Measurements from ENCODE around the gene ATP6V1F. TPM values are rescaled to one million over a fixed set of nuclear protein-coding genes. Genes with fewer than 3 reads are reported as not detected.

Gene ATP6V1F
- total RNA-seq = 100 to 1,000 TPM; 125 to 127 TPM

- H3K4me3 Mint-ChIP-seq = peak within 1 kb of the TSS; percentile 99
- H3K9me3 Mint-ChIP-seq = no peaks in the 10 kb centered on the region
- peaks cover 16% of the 10 kb centered on the region for H3K4me1 Mint-ChIP-seq
- peak; percentile 98 for DNase-seq
- peak within 1 kb of the TSS; percentile 95 for H3K27ac Mint-ChIP-seq
- peaks cover 4% of the 10 kb centered on the region for H3K36me3 Mint-ChIP-seq
- no peaks in the 10 kb centered on the region for H3K27me3 Mint-ChIP-seq
Measured at GRCh38 chr7:128862571-128863432, at the start of gene ATP6V1F. ATP6V1F (plus strand) TSS chr7:128862856; CDS start chr7:128862905, 49 bp downstream.

DNA sequence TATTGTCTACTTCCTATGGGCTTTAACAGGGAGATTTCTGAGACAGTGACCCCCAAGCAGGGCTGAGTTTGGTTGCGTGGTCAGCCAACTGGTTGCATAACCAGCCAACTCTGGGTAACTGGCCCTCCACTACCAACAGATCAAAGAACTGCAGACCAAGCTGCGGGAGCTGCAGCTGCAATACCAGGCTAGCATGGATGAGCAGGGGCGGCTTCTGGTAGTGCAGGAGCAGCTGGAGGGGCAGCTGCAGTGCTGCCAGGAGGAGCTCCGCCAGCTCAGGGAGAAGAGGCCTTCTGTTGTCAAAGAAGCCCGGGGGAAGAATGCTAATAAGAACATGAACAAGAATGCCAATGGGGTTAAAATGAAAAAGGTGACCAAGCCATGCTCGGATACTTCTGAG is 48.2 kb upstream of the ATP6V1F start:
- Mint-ChIP-seq H3K4me1 (peaks cover 2% of the 10 kb centered on the region), H3K27me3 (no peaks in the 10 kb centered on the region), H3K9me3 (no peaks in the 10 kb centered on the region), H3K27ac (no peak overlapping the region), H3K4me3 (no peak overlapping the region), H3K36me3 (no peaks in the 10 kb centered on the region)
- no peak for DNase-seq

- no peak overlapping the region for H3K4me3 Mint-ChIP-seq
- no peaks in the 10 kb centered on the region for H3K36me3 Mint-ChIP-seq
- H3K4me1 Mint-ChIP-seq = peaks cover 8% of the 10 kb centered on the region
- no peak for DNase-seq
- no peaks in the 10 kb centered on the region for H3K27me3 Mint-ChIP-seq
- no peak overlapping the region for H3K27ac Mint-ChIP-seq
- no peaks in the 10 kb centered on the region for H3K9me3 Mint-ChIP-seq
Measured at GRCh38 chr7:128815289-128815942, 47.2 kb upstream of the ATP6V1F start.

DNA sequence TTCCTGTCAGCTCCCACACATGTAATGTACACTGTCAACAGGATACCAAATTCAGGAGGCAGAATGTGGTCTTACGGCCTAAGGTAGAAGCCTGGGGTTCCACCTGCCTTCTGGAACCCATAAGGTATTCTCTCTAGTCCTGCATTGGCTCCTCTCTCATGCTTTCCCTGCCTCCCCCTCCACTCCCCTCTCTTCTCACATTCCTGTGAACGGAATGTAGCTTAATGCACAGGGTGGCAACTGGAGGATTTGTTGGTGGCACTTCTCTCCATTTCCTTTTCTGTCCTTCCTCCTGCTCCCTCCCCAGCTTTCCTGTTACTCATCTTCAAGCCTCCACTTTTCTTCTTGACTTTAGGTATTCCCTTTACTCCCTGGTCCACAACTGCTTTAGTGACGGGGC is 44.0 kb upstream of the ATP6V1F start:
- no peak for DNase-seq
- no peaks in the 10 kb centered on the region for H3K36me3 Mint-ChIP-seq
- no peak overlapping the region for H3K4me3 Mint-ChIP-seq
- H3K4me1 Mint-ChIP-seq = peaks cover 8% of the 10 kb centered on the region
- no peak overlapping the region for H3K27ac Mint-ChIP-seq
- no peaks in the 10 kb centered on the region for H3K9me3 Mint-ChIP-seq
- H3K27me3 Mint-ChIP-seq = no peaks in the 10 kb centered on the region

GRCh38 chr7:128821724-128822123 is 40.9 kb upstream of the ATP6V1F start:
- DNase-seq = no peak
- Mint-ChIP-seq H3K4me3 (no peak overlapping the region), H3K27ac (no peak overlapping the region), H3K36me3 (no peaks in the 10 kb centered on the region), H3K9me3 (no peaks in the 10 kb centered on the region), H3K27me3 (peaks cover 11% of the 10 kb centered on the region), H3K4me1 (peaks cover 8% of the 10 kb centered on the region)

- Mint-ChIP-seq H3K4me1 (peaks cover 9% of the 10 kb centered on the region), H3K4me3 (no peak overlapping the region), H3K27me3 (peaks cover 49% of the 10 kb centered on the region), H3K27ac (no peak overlapping the region), H3K9me3 (no peaks in the 10 kb centered on the region), H3K36me3 (no peaks in the 10 kb centered on the region)
- DNase-seq = no peak
Measured at GRCh38 chr7:128826512-128826911, 36.1 kb upstream of the ATP6V1F start.

DNA sequence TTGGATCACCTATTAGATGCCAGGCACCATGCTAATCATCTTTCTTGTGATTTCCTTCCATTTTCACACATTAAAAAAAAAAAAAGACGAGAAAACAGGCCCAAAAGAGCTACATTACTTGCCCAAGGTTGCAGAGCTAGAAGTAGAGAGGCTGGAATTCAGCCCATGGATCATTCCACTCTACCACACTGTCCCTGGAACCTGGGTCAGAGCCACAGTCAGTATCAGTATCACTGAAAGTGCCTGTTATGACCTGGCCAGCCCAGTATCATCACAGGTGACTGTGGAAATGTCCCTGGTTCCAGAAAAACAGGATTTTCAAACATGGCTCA is 35.8 kb upstream of the ATP6V1F start:
- peaks cover 52% of the 10 kb centered on the region for H3K27me3 Mint-ChIP-seq
- H3K36me3 Mint-ChIP-seq = no peaks in the 10 kb centered on the region
- no peaks in the 10 kb centered on the region for H3K9me3 Mint-ChIP-seq
- no peak overlapping the region for H3K27ac Mint-ChIP-seq
- peaks cover 12% of the 10 kb centered on the region for H3K4me1 Mint-ChIP-seq
- DNase-seq = no peak
- H3K4me3 Mint-ChIP-seq = no peak overlapping the region

GRCh38 chr7:128827248-128827958 is 35.3 kb upstream of the ATP6V1F start:
- peaks cover 52% of the 10 kb centered on the region for H3K27me3 Mint-ChIP-seq
- no peak overlapping the region for H3K27ac Mint-ChIP-seq
- H3K4me1 Mint-ChIP-seq = peaks cover 12% of the 10 kb centered on the region
- no peaks in the 10 kb centered on the region for H3K9me3 Mint-ChIP-seq
- H3K4me3 Mint-ChIP-seq = no peak overlapping the region
- DNase-seq = no peak
- no peaks in the 10 kb centered on the region for H3K36me3 Mint-ChIP-seq

- Mint-ChIP-seq H3K27me3 (peaks cover 52% of the 10 kb centered on the region), H3K4me3 (no peak overlapping the region), H3K27ac (no peak overlapping the region), H3K9me3 (no peaks in the 10 kb centered on the region), H3K36me3 (no peaks in the 10 kb centered on the region), H3K4me1 (peaks cover 12% of the 10 kb centered on the region)
- DNase-seq = no peak
Measured at GRCh38 chr7:128827971-128828711, 34.5 kb upstream of the ATP6V1F start.

GRCh38 chr7:128829391-128830166 is 33.1 kb upstream of the ATP6V1F start:
- Mint-ChIP-seq H3K36me3 (no peaks in the 10 kb centered on the region), H3K27me3 (peaks cover 52% of the 10 kb centered on the region), H3K27ac (no peak overlapping the region), H3K9me3 (no peaks in the 10 kb centered on the region), H3K4me3 (peak overlapping the region; percentile 34), H3K4me1 (peaks cover 12% of the 10 kb centered on the region)
- no peak for DNase-seq

- peak within 1 kb of the TSS; percentile 37 for H3K4me3 Mint-ChIP-seq
- H3K27me3 Mint-ChIP-seq = peaks cover 52% of the 10 kb centered on the region
- H3K9me3 Mint-ChIP-seq = no peaks in the 10 kb centered on the region
- H3K27ac Mint-ChIP-seq = no peak within 1 kb of the TSS
- peak; percentile 39 for DNase-seq
- H3K36me3 Mint-ChIP-seq = no peaks in the 10 kb centered on the region
- H3K4me1 Mint-ChIP-seq = peaks cover 12% of the 10 kb centered on the region
Measured at GRCh38 chr7:128830231-128831177, 32.2 kb upstream of the ATP6V1F start, which contains the start of gene FLNC. FLNC (plus strand) TSS chr7:128830406; CDS start chr7:128830638, 232 bp downstream.

DNA sequence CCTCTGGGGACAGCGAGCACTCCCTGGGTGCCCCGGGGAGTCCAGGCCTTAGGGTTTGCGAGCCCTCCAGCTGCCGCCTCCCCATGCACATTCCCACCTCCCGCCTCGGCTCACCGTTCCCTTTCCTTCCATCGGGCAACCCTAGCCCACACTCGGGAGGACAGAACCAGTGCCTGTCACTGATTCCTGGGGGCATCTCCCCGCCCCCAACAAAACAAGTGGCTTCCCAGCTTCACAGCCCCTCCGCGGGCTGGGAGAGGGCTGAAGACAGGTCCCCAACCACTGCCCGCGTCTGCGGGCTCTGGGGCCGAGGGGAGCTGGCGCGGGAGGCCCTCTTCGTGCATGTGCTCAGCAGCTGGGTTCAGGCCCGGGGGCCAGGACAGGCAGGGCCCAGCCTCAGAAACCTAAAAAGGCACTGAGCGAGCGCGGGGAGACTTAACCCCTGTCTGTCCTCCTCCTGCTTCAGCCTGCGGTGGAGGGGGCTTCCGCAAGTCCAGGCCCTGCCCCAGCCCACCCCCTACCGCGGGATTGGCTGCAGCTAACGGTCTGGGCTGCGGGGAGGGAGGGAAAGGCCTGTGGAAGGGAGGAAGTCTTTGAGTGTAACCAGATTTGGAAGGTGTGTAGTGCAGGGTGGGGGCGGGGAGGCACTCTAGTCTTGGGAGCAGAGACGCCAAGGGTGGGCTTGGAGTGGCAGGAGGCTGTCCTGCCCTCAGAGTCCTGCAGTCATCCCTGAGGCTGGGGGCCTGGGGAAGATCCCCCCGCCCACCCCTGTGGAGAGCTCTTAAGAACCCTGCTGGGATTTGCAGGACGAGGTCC is 31.3 kb upstream of the ATP6V1F start:
- H3K27ac Mint-ChIP-seq = no peak overlapping the region
- H3K4me1 Mint-ChIP-seq = peaks cover 12% of the 10 kb centered on the region
- no peak for DNase-seq
- H3K4me3 Mint-ChIP-seq = peak overlapping the region; percentile 29
- peaks cover 45% of the 10 kb centered on the region for H3K27me3 Mint-ChIP-seq
- H3K9me3 Mint-ChIP-seq = no peaks in the 10 kb centered on the region
- H3K36me3 Mint-ChIP-seq = no peaks in the 10 kb centered on the region
